Pancreas (tissue), 10 donors: ENCODE results near the gene SYNPR. TPM values are rescaled to one million over a fixed set of nuclear protein-coding genes. Genes with fewer than 3 reads are reported as not detected.

Experiments
- ATAC-seq, 4 donors: fragments of 200-7000 bp; cut with Tn5 transposase; one replicate each; pipeline versions ENCODE4 v1.8.0 to v1.9.1; 2020; ENCODE audit warnings: mild to moderate bottlenecking in 4 of 4, moderate library complexity in 4 of 4
- DNase-seq, 6 donors: peaks; one replicate each; pipeline ENCODE4 v3.0.0-alpha.2; 2020
- FAIRE-seq: peaks from 2 replicates; lab custom pipeline; 2012; peaks lifted over from hg19 to GRCh38; lab: Jason Lieb, UNC
- H3K27ac ChIP-seq, 4 donors: fragments of 200-600 bp; sonication (generic); 1 replicate in 3 of 4; 2 replicates in 1 of 4; pipeline versions ENCODE4 v1.5.0 to v1.8.0; 2020
- H3K27me3 ChIP-seq, 4 donors: fragments of 200-600 bp; one replicate each; pipeline ENCODE4 v1.8.0; 2021
- H3K36me3 ChIP-seq, 3 donors: fragments of 200-600 bp; sonication (generic) in 1 of 3; one replicate each; pipeline versions ENCODE4 v1.5.0 to v1.8.0; 2020 to 2021
- H3K4me1 ChIP-seq, 3 donors: fragments of 200-600 bp; one replicate each; pipeline ENCODE4 v1.8.0; 2021
- H3K4me3 ChIP-seq, 4 donors: fragments of 200-600 bp; sonication (generic) in 2 of 4; one replicate each; pipeline versions ENCODE4 v1.5.0 to v1.8.0; 2020 to 2021
- H3K9me3 ChIP-seq, 4 donors: fragments of 200-600 bp; one replicate each; pipeline ENCODE4 v1.8.0; 2021
- WGBS, 2 donors: extraction: QIAGEN DNeasy Blood & Tissue Kit; methylation state at CpG; one replicate each; pipeline ENCODE4 v1.1.7; 2013; 5-methylcytosine and 5-hydroxymethylcytosine counted together
- intact Hi-C, 3 donors: fragments of 100-400 bp; cut with DNase I; formaldehyde crosslinking; loops; one replicate each; pipeline versions ENCODE4 v1.11.1 to v1.14.2; 2022
- polyA plus RNA-seq, 2 donors: library from polyadenylated mRNA; stranded (reverse); fragments of 200-250 nt; gene quantifications; one replicate each; pipeline ENCODE4 v1.2.3, GENCODE V29; 2013
- total RNA-seq, 6 donors: library from RNA; stranded (reverse); fragmentation: NEBNext Ultra II Directional in 4 of 6; extraction: Animal tissue kit (Norgen Biotek cat#: 25700) in 4 of 6; gene quantifications; one replicate each; pipeline versions ENCODE4 v1.2.1 to v1.2.4, GENCODE V29; 2021 to 2023
- TF ChIP-seq, protein P1 (sequence below), 4 donors: fragments of 200-600 bp; sonication (generic) in 3 of 4; IDR thresholded peaks; one replicate each; pipeline versions ENCODE4 v1.5.0 to v1.8.0; 2021; ENCODE audit warnings: antibody characterized with exemption in 4 of 4
- donor health status: healthy with polysubstance abuse.
- donor health status: DM: no; HTN: no; CAD: no; lungs with moderate emphysema.
- donor health status: DM: no; HTN: no; CAD: no.
- donor health status: control.
- donor health status: control.
- donor health status: Bipolar disorder and iron deficiency.
- donor health status: DM: yes; HTN: yes; CAD: no.
- donor health status: DM: no; HTN: no; CAD: no.
- donor health status: DM: no; HTN: no; CAD: no.
- donor health status: DM: yes; HTN: yes; CAD: no.

SYNPR gene
- total and polyA plus RNA-seq, 8 donors: 0.31 to 1.4 TPM; not detected in 6

DNA sequence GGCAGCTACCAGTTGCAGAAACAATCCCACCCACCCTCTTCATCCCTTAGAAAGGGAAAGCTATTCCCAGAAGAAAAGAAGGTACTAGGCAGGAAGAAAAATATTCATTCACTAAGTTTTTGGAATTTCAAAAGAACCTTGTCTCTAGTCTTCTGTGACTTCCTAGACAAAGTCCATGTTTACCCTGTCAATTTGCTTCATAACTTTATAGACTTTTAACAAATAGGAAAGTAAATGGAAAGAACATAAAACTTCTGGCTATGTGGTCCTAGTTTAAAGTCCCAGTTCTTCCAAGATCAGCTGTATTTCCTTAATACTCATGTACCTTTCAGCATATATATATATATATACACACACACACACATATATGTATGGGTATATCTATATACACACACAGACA, 230.7 kb downstream of the SYNPR start:
- no peaks in the 10 kb centered on the region for H3K36me3 ChIP-seq
- no peaks in the 10 kb centered on the region for H3K4me1 ChIP-seq
- no peak for DNase-seq
- no peak overlapping the region for H3K4me3 ChIP-seq
- no peak for FAIRE-seq
- H3K9me3 ChIP-seq: no peaks in the 10 kb centered on the region
- TF ChIP-seq, protein P1, sequence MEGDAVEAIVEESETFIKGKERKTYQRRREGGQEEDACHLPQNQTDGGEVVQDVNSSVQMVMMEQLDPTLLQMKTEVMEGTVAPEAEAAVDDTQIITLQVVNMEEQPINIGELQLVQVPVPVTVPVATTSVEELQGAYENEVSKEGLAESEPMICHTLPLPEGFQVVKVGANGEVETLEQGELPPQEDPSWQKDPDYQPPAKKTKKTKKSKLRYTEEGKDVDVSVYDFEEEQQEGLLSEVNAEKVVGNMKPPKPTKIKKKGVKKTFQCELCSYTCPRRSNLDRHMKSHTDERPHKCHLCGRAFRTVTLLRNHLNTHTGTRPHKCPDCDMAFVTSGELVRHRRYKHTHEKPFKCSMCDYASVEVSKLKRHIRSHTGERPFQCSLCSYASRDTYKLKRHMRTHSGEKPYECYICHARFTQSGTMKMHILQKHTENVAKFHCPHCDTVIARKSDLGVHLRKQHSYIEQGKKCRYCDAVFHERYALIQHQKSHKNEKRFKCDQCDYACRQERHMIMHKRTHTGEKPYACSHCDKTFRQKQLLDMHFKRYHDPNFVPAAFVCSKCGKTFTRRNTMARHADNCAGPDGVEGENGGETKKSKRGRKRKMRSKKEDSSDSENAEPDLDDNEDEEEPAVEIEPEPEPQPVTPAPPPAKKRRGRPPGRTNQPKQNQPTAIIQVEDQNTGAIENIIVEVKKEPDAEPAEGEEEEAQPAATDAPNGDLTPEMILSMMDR (IDR thresholded peaks at IDR 0.05): no peak
- H3K27me3 ChIP-seq: no peaks in the 10 kb centered on the region
- H3K27ac ChIP-seq: no peak overlapping the region
- no peak for ATAC-seq
- intact Hi-C loops: no loop called here

- WGBS, 2 donors: 85 to 96% methylated on average over 1 of the region's 1 CpG
- H3K9me3 ChIP-seq: no peaks in the 10 kb centered on the region
- no peak for DNase-seq
- TF ChIP-seq, protein P1 (IDR thresholded peaks at IDR 0.05): no peak
- no peaks in the 10 kb centered on the region for H3K4me1 ChIP-seq
- H3K27ac ChIP-seq: no peak overlapping the region
- ATAC-seq: no peak
- H3K36me3 ChIP-seq: no peaks in the 10 kb centered on the region
- no peak overlapping the region for H3K4me3 ChIP-seq
- FAIRE-seq: no peak
- intact Hi-C loops: no loop called here
- no peaks in the 10 kb centered on the region for H3K27me3 ChIP-seq
These were observed 235.7 kb downstream of the SYNPR start for GRCh38 chr3:63513791-63514190.

DNA sequence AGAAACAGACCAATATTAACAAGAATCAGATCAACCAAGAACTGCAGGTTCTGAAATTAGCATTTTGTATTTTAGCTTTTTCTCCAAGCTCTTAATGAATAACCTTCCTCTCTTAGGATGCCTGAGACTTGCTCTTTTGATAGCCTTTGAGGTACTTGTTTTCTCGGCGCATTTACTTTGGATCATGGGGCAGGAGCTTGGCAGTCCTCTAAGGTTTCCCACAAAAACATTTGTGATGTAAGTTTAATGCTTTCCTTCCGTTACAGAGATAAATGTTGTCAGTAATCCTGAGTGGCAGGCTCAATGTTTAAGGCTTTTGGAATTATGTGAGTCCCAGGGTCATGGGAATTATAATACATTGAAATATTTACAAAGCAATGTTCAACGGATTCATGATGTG, 236.6 kb downstream of the SYNPR start:
- no peaks in the 10 kb centered on the region for H3K36me3 ChIP-seq
- H3K9me3 ChIP-seq: no peaks in the 10 kb centered on the region
- H3K4me3 ChIP-seq: no peak overlapping the region
- TF ChIP-seq, protein P1 (IDR thresholded peaks at IDR 0.05): no peak
- WGBS, 2 donors: 77 to 80% methylated on average over 4 of the region's 4 CpGs
- no peak for DNase-seq
- H3K27me3 ChIP-seq: no peaks in the 10 kb centered on the region
- FAIRE-seq: no peak
- no peak for ATAC-seq
- intact Hi-C loops: no loop called here
- no peaks in the 10 kb centered on the region for H3K4me1 ChIP-seq
- H3K27ac ChIP-seq: no peak overlapping the region

GRCh38 chr3:63519426-63519825, 241.3 kb downstream of the SYNPR start:
- no peak for ATAC-seq
- FAIRE-seq: no peak
- WGBS, 2 donors: 75 to 80% methylated on average over 3 of the region's 3 CpGs
- no peak overlapping the region for H3K4me3 ChIP-seq
- H3K9me3 ChIP-seq: no peaks in the 10 kb centered on the region
- no peak for DNase-seq
- H3K27ac ChIP-seq: no peak overlapping the region
- intact Hi-C loops: no loop called here
- no peaks in the 10 kb centered on the region for H3K36me3 ChIP-seq
- no peaks in the 10 kb centered on the region for H3K27me3 ChIP-seq
- TF ChIP-seq, protein P1 (IDR thresholded peaks at IDR 0.05): no peak
- no peaks in the 10 kb centered on the region for H3K4me1 ChIP-seq

DNA sequence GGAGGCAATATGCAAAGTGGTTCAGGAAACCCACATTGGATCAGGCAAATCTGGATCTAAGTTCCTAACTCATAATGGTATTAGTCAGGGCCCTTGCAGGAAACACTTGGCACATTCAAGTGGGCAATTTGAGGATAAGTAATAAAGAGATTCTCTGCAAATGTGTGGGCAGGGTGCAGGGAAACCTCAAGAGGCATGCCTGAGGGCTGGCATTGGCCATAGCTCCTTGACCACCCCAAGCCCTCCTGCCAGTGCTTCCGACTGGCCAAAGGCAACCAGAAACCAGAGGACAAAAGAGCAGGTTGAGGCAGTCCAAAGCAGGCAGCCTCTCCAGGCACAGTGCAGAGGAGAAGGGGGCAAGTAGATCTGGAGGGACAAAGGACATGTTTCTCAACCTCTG, 243.5 kb downstream of the SYNPR start:
- Histone ChIP-seq H3K27ac (no peak overlapping the region), H3K4me1 (no peaks in the 10 kb centered on the region), H3K4me3 (no peak overlapping the region), H3K9me3 (no peaks in the 10 kb centered on the region), H3K27me3 (no peaks in the 10 kb centered on the region), H3K36me3 (no peaks in the 10 kb centered on the region)
- TF ChIP-seq, protein P1 (IDR thresholded peaks at IDR 0.05): no peak
- WGBS, 2 donors: 83% methylated on average over 1 of the region's 1 CpG
- ATAC-seq: no peak
- intact Hi-C loops: no loop called here
- no peak for FAIRE-seq
- no peak for DNase-seq
